H1 (cell line): ENCODE measurements around the gene FSTL4. TPM values are rescaled to one million over a fixed set of nuclear protein-coding genes. Genes with fewer than 3 reads are reported as not detected.

ENCODE experiments used
- CTCF ChIA-PET: fragments of 300-600 bp; sonication (Branson Sonifier 250); formaldehyde crosslinking; loops from one replicate; lab custom pipeline; 2021; ENCODE audit not compliant: partially characterized antibody; lab: Charles Lee
- POLR2A ChIA-PET: fragments of 300-600 bp; sonication (Branson Sonifier 250); formaldehyde crosslinking; loops from one replicate; lab custom pipeline; 2021; ENCODE audit warnings: inconsistent platforms; ENCODE audit not compliant: partially characterized antibody; lab: Charles Lee
- DNase-seq, 2 experiments: peaks; one replicate each; pipeline versions ENCODE4 v3.0.0 to v3.0.0-alpha.2; 2010 to 2022; ENCODE audit warnings: low spot score in 2 of 2, low read depth in 1 of 2, mixed read lengths in 1 of 2
- FAIRE-seq: peaks from 2 replicates; lab custom pipeline; 2011; peaks lifted over from hg19 to GRCh38; lab: Jason Lieb, UNC
- H2AFZ ChIP-seq: 2 replicates; pipeline ENCODE4 v1.8.1; 2012; ENCODE audit warnings: low read length, inconsistent platforms
- H2AK5ac ChIP-seq: 2 replicates; pipeline ENCODE4 v1.6.1; 2013; ENCODE audit warnings: low read depth, low read length
- H2BK120ac ChIP-seq: replicated peaks from 2 replicates; pipeline ENCODE3; 2013; ENCODE audit warnings: low read depth, low read length, inconsistent platforms
- H2BK12ac ChIP-seq: 2 replicates; pipeline ENCODE4 v1.6.1; 2013; ENCODE audit warnings: low read depth, low read length
- H2BK15ac ChIP-seq: 2 replicates; pipeline ENCODE4 v1.6.1; 2013; ENCODE audit warnings: low read length
- H2BK20ac ChIP-seq: 2 replicates; pipeline ENCODE4 v1.6.1; 2013; ENCODE audit warnings: low read length
- H2BK5ac ChIP-seq: 2 replicates; pipeline ENCODE4 v1.6.1; 2013; ENCODE audit warnings: low read depth, low read length
- H3K14ac ChIP-seq: 2 replicates; pipeline ENCODE4 v1.6.1; 2013; ENCODE audit warnings: inconsistent platforms; ENCODE audit not compliant: insufficient read length
- H3K18ac ChIP-seq: 2 replicates; pipeline ENCODE4 v1.6.1; 2013; ENCODE audit warnings: low read length; ENCODE audit errors: extremely low read depth
- H3K23ac ChIP-seq: 2 replicates; pipeline ENCODE4 v1.6.1; 2013; ENCODE audit warnings: inconsistent platforms; ENCODE audit not compliant: insufficient read length
- H3K23me2 ChIP-seq: 2 replicates; pipeline ENCODE4 v1.6.1; 2013; ENCODE audit warnings: low read depth, low read length
- H3K27ac ChIP-seq: 2 replicates; pipeline ENCODE4 v1.6.1; 2011; ENCODE audit warnings: low read depth, low read length, inconsistent platforms
- H3K27me3 ChIP-seq, 4 experiments: replicated peaks in 1 of 4; 1 replicate in 1 of 4; 2 replicates in 3 of 4; pipeline versions ENCODE4 v1.6.1 to v1.8.1; 2011 to 2013; ENCODE audit warnings: low read length in 3 of 4, mild to moderate bottlenecking in 3 of 4, inconsistent platforms in 2 of 4, mixed read lengths in 2 of 4, moderate library complexity in 1 of 4; ENCODE audit not compliant: control insufficient read depth in 3 of 4, insufficient read depth in 3 of 4; ENCODE audit errors: extremely low read depth in 1 of 4
- H3K36me3 ChIP-seq, 4 experiments: 2 replicates each; pipeline versions ENCODE4 v1.6.1 to v1.8.1; 2011 to 2013; ENCODE audit warnings: mild to moderate bottlenecking in 4 of 4, low read length in 3 of 4, moderate library complexity in 2 of 4, control low read depth in 1 of 4, inconsistent platforms in 1 of 4; ENCODE audit not compliant: insufficient read depth in 4 of 4, control insufficient read depth in 2 of 4
- H3K4ac ChIP-seq: replicated peaks from 2 replicates; pipeline ENCODE3; 2013; ENCODE audit warnings: low read length, low read depth, mixed read lengths, inconsistent platforms; ENCODE audit not compliant: insufficient read length
- H3K4me1 ChIP-seq, 4 experiments: replicated peaks in 1 of 4; 1 replicate in 1 of 4; 2 replicates in 3 of 4; pipeline versions ENCODE4 v1.6.1 to v1.8.1; 2011 to 2013; ENCODE audit warnings: low read length in 3 of 4, inconsistent platforms in 2 of 4, mixed read lengths in 1 of 4; ENCODE audit not compliant: insufficient read depth in 4 of 4, control insufficient read depth in 3 of 4
- H3K4me2 ChIP-seq, 2 experiments: 2 replicates each; pipeline versions ENCODE4 v1.6.1 to v1.8.1; 2011 to 2013; ENCODE audit warnings: low read depth in 2 of 2, low read length in 2 of 2, control low read depth in 1 of 2, inconsistent platforms in 1 of 2, mild to moderate bottlenecking in 1 of 2; ENCODE audit not compliant: insufficient read depth in 1 of 2
- H3K4me3 ChIP-seq, 4 experiments: fragments of 200-600, 300-600 bp in 1 of 4; sonication (generic), shearing (Covaris generic), sonication (Bioruptor Twin) in 1 of 4; 2 replicates each; pipeline versions ENCODE4 v1.5.1 to v1.8.1; 2011 to 2016; ENCODE audit warnings: low read length in 4 of 4, low read depth in 3 of 4, control low read depth in 2 of 4, inconsistent platforms in 2 of 4, mild to moderate bottlenecking in 2 of 4, mixed read lengths in 1 of 4, moderate library complexity in 1 of 4; ENCODE audit not compliant: insufficient read depth in 2 of 4; ENCODE audit errors: extremely low read depth in 1 of 4
- H3K56ac ChIP-seq: replicated peaks from 2 replicates; pipeline ENCODE3; 2013; ENCODE audit warnings: low read depth, mild to moderate bottlenecking, mixed read lengths, low read length, inconsistent platforms; ENCODE audit not compliant: insufficient read length
- H3K79me1 ChIP-seq: 2 replicates; pipeline ENCODE4 v1.6.1; 2013; ENCODE audit warnings: low read depth, low read length, control low read depth
- H3K79me2 ChIP-seq, 2 experiments: 2 replicates each; pipeline versions ENCODE4 v1.6.1 to v1.8.1; 2012 to 2013; ENCODE audit warnings: low read length in 2 of 2, mild to moderate bottlenecking in 2 of 2, inconsistent platforms in 1 of 2; ENCODE audit not compliant: insufficient read depth in 2 of 2, control insufficient read depth in 1 of 2
- H3K9ac ChIP-seq, 4 experiments: replicated peaks in 1 of 4; 1 replicate in 1 of 4; 2 replicates in 3 of 4; pipeline versions ENCODE4 v1.6.1 to v1.8.1; 2011 to 2013; ENCODE audit warnings: low read depth in 3 of 4, low read length in 3 of 4, control low read depth in 2 of 4, mild to moderate bottlenecking in 2 of 4, moderate library complexity in 2 of 4, inconsistent platforms in 1 of 4; ENCODE audit errors: extremely low read depth in 1 of 4
- H3K9me3 ChIP-seq, 2 experiments: 2 replicates each; pipeline versions ENCODE4 v1.6.1 to v1.8.1; 2012 to 2013; ENCODE audit warnings: mild to moderate bottlenecking in 2 of 2, moderate library complexity in 2 of 2, control low read depth in 1 of 2, inconsistent platforms in 1 of 2, low read depth in 1 of 2, low read length in 1 of 2, mixed read lengths in 1 of 2; ENCODE audit not compliant: insufficient read depth in 2 of 2
- H4K20me1 ChIP-seq, 2 experiments: replicated peaks in 1 of 2; 2 replicates each; pipeline versions ENCODE3 to v1.8.1; 2011 to 2013; ENCODE audit warnings: inconsistent platforms in 2 of 2, low read length in 2 of 2, mild to moderate bottlenecking in 1 of 2; ENCODE audit not compliant: insufficient read depth in 2 of 2, control insufficient read depth in 1 of 2
- H4K5ac ChIP-seq: 2 replicates; pipeline ENCODE4 v1.6.1; 2013; ENCODE audit warnings: low read length, low read depth, mixed read lengths, inconsistent platforms; ENCODE audit not compliant: insufficient read length
- H4K8ac ChIP-seq: 2 replicates; pipeline ENCODE4 v1.8.0; 2013; ENCODE audit warnings: mild to moderate bottlenecking, moderate library complexity, low read length, inconsistent platforms; ENCODE audit not compliant: insufficient read depth; ENCODE audit errors: extremely low read depth
- H4K91ac ChIP-seq: replicated peaks from 2 replicates; pipeline ENCODE3; 2013; ENCODE audit warnings: low read length, mixed read lengths, inconsistent platforms; ENCODE audit not compliant: insufficient read length
- GTF2F1 ChIP-seq: IDR thresholded peaks from 2 replicates; pipeline ENCODE4 v1.6.1; 2012; ENCODE audit warnings: low read depth, low read length, improper control_type of control experiment, borderline replicate concordance
- WGBS, 2 experiments: shearing (Covaris generic) in 1 of 2; methylation state at CpG; one replicate each; pipeline versions ENCODE4 v1.1.6 to v1.1.7; 2013 to 2015; ENCODE audit warnings: low lambda C conversion rate in 2 of 2, mixed read lengths in 2 of 2, inconsistent platforms in 1 of 2, low coverage in 1 of 2, missing lambda C conversion rate in 1 of 2; ENCODE audit not compliant: insufficient replicate concordance in 2 of 2, insufficient coverage in 1 of 2, insufficient read length in 1 of 2; ENCODE audit errors: extremely low coverage in 1 of 2, missing lambda C conversion rate in 1 of 2; 5-methylcytosine and 5-hydroxymethylcytosine counted together
- polyA plus RNA-seq, 7 experiments: library from polyadenylated mRNA; depleted of rRNA in 3 of 7; stranded (reverse) in 5 of 7; unstranded in 2 of 7; fragments of >200 nt in 5 of 7; fragments of 200-250 nt in 2 of 7; gene quantifications; 1 replicate in 5 of 7; 2 replicates in 1 of 7; 4 replicates in 1 of 7; pipeline versions ENCODE4 v1.2.1 to v1.2.3, GENCODE V29; 2011 to 2013; ENCODE audit warnings: missing spikeins in 2 of 7, mixed read lengths in 2 of 7
- total RNA-seq: library from RNA; stranded (reverse); fragmentation: NEBNext Ultra II Directional; extraction: Animal tissue kit (Norgen Biotek cat#: 25700); gene quantifications from 2 replicates; pipeline ENCODE4 v1.2.1, GENCODE V29; 2021
- TF ChIP-seq, protein P1 (sequence below), 3 experiments: IDR thresholded peaks; 1 replicate in 2 of 3; 2 replicates in 1 of 3; pipeline versions ENCODE4 v1.5.1 to v1.6.1; 2011; ENCODE audit warnings: low read length in 3 of 3, mild to moderate bottlenecking in 3 of 3, inconsistent platforms in 2 of 3, low read depth in 1 of 3, moderate library complexity in 1 of 3; ENCODE audit not compliant: insufficient read depth in 1 of 3; ENCODE audit errors: control extremely low read depth in 1 of 3

The FSTL4 gene
- total and polyA plus RNA-seq, 2 of the 8 experiments (the other 6 are each of a cell fraction or from before 2014, with no cell fraction given), result 3.1 to 4.1 TPM

DNA sequence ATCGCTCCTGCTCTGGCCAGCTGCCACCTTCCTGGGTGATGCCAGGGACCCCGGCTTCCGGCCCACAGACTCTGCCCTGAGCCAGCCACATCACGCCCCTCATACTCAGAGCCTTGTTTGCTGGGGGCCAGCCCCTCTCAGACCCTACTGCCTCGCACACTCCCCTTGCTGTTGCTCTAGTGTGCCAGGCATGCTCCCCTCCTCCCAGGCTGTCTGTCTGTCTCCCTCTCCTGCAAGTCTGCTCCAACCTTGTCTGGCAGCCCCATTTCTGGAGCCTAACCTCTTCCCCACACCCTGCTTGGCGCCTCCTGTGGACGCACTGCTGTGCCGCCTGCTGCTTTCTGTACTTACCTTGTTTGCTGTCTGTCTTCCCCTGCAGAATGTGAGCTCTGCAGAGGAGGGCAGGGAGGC, 375.8 kb downstream of the FSTL4 start:
- Histone ChIP-seq H4K20me1 (no peaks in the 10 kb centered on the region), H2BK12ac (no peak overlapping the region), H3K4me3 (no peak overlapping the region), H4K5ac (no peak overlapping the region), H3K23ac (no peak overlapping the region), H2BK5ac (0 out of 2 replicates have a peak overlapping the region, but pooled peaks have one; percentile 21), H3K27me3 (no peaks in the 10 kb centered on the region), H3K4ac (no peak overlapping the region), H2BK15ac (peak overlapping the region; percentile 5; the same call in 1 of the 2 replicates), H2BK20ac (no peak overlapping the region), H4K8ac (0 out of 2 replicates have a peak overlapping the region, but pooled peaks have one; percentile 16), H3K79me1 (no peaks in the 10 kb centered on the region; the same call in 1 of the 2 replicates), H2AK5ac (no peak overlapping the region), H4K91ac (no peak overlapping the region), H3K36me3 (no peaks in the 10 kb centered on the region; a peak in 1 of 8 replicates), H2AFZ (no peak overlapping the region), H3K79me2 (no peaks in the 10 kb centered on the region), H3K14ac (no peak overlapping the region), H3K56ac (no peak overlapping the region), H3K27ac (no peak overlapping the region), H3K4me2 (no peak overlapping the region), H3K9ac (no peak overlapping the region), H3K4me1 (peaks cover 0 to 4% (median 0%) of the 10 kb centered on the region in 4 experiments; a peak in 1 of 7 replicates), H3K18ac (no peak overlapping the region), H2BK120ac (no peak overlapping the region), H3K23me2 (no peaks in the 10 kb centered on the region), H3K9me3 (no peaks in the 10 kb centered on the region)
- TF ChIP-seq, protein P1, sequence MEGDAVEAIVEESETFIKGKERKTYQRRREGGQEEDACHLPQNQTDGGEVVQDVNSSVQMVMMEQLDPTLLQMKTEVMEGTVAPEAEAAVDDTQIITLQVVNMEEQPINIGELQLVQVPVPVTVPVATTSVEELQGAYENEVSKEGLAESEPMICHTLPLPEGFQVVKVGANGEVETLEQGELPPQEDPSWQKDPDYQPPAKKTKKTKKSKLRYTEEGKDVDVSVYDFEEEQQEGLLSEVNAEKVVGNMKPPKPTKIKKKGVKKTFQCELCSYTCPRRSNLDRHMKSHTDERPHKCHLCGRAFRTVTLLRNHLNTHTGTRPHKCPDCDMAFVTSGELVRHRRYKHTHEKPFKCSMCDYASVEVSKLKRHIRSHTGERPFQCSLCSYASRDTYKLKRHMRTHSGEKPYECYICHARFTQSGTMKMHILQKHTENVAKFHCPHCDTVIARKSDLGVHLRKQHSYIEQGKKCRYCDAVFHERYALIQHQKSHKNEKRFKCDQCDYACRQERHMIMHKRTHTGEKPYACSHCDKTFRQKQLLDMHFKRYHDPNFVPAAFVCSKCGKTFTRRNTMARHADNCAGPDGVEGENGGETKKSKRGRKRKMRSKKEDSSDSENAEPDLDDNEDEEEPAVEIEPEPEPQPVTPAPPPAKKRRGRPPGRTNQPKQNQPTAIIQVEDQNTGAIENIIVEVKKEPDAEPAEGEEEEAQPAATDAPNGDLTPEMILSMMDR (IDR thresholded peaks at IDR 0.05; ENCODE audit: control extremely low read depth in 1 of 3, insufficient read depth in 1 of 3, low read depth in 1 of 3, low read length in 3 of 3), result peak in 1 of 3 experiments; percentile 12; a peak in 1 of 4 replicates
- no peak for TF ChIP-seq GTF2F1
- no peak for DNase-seq
- POLR2A ChIA-PET, result no interaction called here
- CTCF ChIA-PET, result interaction anchor here (0.9 to 8.6 kb wide), 7 partner anchors 10 to 123 kb away, joined by 3 to 65 read pairs (median 5); no protein-coding TSS in a partner anchor
- no peak for FAIRE-seq
- 84% methylated on average over 8 of the region's 8 CpGs; no CpG with 5 or more reads in 1 of the 2 experiments for WGBS, 2 experiments
